GM18498 (cell line): ENCODE results near the gene BACE2.
"Not testable (repeated sequence)": the region's sequence is repeated elsewhere in the genome, so short reads cannot be mapped to it uniquely, and the experiment has no call there.

Experiments
- ATAC-seq: cut with Tn5 transposase; IDR thresholded peaks from one replicate; pipeline ENCODE4 v1.9.1; 2021; ENCODE audit warnings: mild to moderate bottlenecking, moderate library complexity; ENCODE audit not compliant: unreplicated experiment

BACE2 gene

GRCh38 chr21:41182547-41182946 lies 14.6 kb downstream of the BACE2 start:
- ATAC-seq: no peak

- ATAC-seq: no peak
These were observed 15.6 kb downstream of the BACE2 start for GRCh38 chr21:41183575-41183974.

GRCh38 chr21:41185802-41186201 lies 17.8 kb downstream of the BACE2 start:
- no peak for ATAC-seq

- no peak for ATAC-seq
These were observed 19.0 kb downstream of the BACE2 start for GRCh38 chr21:41186755-41187536.

- no peak for ATAC-seq
These were observed 19.6 kb downstream of the BACE2 start for GRCh38 chr21:41187537-41188025.

GRCh38 chr21:41188486-41189149 lies 20.7 kb downstream of the BACE2 start:
- ATAC-seq: no peak

- no peak for ATAC-seq
These were observed 21.3 kb downstream of the BACE2 start for GRCh38 chr21:41189150-41189745.

- ATAC-seq: not testable (repeated sequence)
These were observed 24.6 kb downstream of the BACE2 start for GRCh38 chr21:41192552-41192951.

GRCh38 chr21:41195311-41195710 lies 27.4 kb downstream of the BACE2 start:
- ATAC-seq: no peak

- no peak for ATAC-seq
These were observed 29.0 kb downstream of the BACE2 start for GRCh38 chr21:41196993-41197392.

- no peak for ATAC-seq
These were observed 29.6 kb downstream of the BACE2 start for GRCh38 chr21:41197582-41197981.

GRCh38 chr21:41198647-41199046 lies 30.7 kb downstream of the BACE2 start:
- not testable (repeated sequence) for ATAC-seq

GRCh38 chr21:41199123-41199522 lies 31.2 kb downstream of the BACE2 start:
- ATAC-seq: no peak

GRCh38 chr21:41199588-41199987 lies 31.6 kb downstream of the BACE2 start:
- no peak for ATAC-seq

GRCh38 chr21:41201385-41201784 lies 33.4 kb downstream of the BACE2 start:
- no peak for ATAC-seq

GRCh38 chr21:41204736-41205135 lies 36.8 kb downstream of the BACE2 start:
- no peak for ATAC-seq

- no peak for ATAC-seq
These were observed 39.7 kb downstream of the BACE2 start for GRCh38 chr21:41207401-41208375.

- no peak for ATAC-seq
These were observed 40.4 kb downstream of the BACE2 start for GRCh38 chr21:41208376-41208763.

- ATAC-seq: no peak
These were observed 41.2 kb downstream of the BACE2 start for GRCh38 chr21:41209016-41209619.

GRCh38 chr21:41210426-41211059 lies 42.6 kb downstream of the BACE2 start:
- no peak for ATAC-seq
